ENCODE measurements around the gene FAM120B.

Gene FAM120B

DNA sequence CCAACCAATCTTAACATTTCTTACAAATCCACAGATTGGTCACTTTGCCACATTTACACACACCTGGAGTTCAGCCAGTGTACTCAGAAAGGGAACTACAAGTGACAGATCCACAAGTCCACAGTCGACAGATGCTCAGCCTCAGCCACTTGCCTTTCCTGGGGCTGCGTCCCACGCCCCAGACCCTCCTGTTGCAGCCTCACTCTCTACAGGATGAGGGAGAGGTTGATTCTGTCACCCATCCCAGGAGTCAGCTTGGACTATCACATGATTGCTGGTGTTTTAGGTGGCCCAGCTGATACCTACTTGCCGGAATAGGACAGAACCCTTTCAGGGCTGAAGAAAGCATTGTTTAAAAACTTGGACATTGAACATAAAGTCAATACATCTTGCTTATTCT lies 108.8 kb downstream of the FAM120B start:
- no peaks in the 10 kb centered on the region for H3K9me3 ChIP-seq (ENCODE audit: control insufficient read depth, low read length)
- H3K9ac ChIP-seq (ENCODE audit: low read length) = no peak overlapping the region
- H3K27me3 ChIP-seq (ENCODE audit: control insufficient read depth, insufficient read depth, low read length) = no peaks in the 10 kb centered on the region
- H3K4me3 ChIP-seq (ENCODE audit: low read length) = no peak overlapping the region
- H3K4me1 ChIP-seq (ENCODE audit: control insufficient read depth, insufficient read depth, low read length) = no peaks in the 10 kb centered on the region
- H3K36me3 ChIP-seq (ENCODE audit: control insufficient read depth, insufficient read depth, low read length) = no peaks in the 10 kb centered on the region

DNA sequence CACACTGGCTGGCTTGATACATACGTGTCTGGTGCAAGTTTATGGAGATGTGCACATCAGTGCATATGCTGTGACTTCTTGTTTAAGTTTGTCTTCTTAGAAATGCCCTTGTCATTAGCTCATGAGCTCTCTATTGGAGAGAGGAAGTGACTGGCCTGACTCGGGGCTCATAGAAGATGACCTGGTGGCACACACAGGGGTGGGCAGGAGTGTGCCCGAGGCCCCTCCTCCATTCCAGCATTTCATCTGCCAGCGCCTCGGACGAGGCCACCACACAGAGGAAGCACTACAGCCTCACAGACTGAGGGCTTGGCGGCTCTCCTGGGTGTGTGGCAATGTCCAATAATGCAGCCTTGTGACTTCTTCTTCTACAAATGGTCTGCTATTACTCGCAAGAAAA lies 109.7 kb downstream of the FAM120B start:
- Histone ChIP-seq H3K27me3 (ENCODE audit: control insufficient read depth, insufficient read depth, low read length) (no peaks in the 10 kb centered on the region), H3K36me3 (ENCODE audit: control insufficient read depth, insufficient read depth, low read length) (no peaks in the 10 kb centered on the region), H3K4me3 (ENCODE audit: low read length) (no peak overlapping the region), H3K4me1 (ENCODE audit: control insufficient read depth, insufficient read depth, low read length) (no peaks in the 10 kb centered on the region), H3K9me3 (ENCODE audit: control insufficient read depth, low read length) (no peaks in the 10 kb centered on the region), H3K9ac (ENCODE audit: low read length) (no peak overlapping the region)

DNA sequence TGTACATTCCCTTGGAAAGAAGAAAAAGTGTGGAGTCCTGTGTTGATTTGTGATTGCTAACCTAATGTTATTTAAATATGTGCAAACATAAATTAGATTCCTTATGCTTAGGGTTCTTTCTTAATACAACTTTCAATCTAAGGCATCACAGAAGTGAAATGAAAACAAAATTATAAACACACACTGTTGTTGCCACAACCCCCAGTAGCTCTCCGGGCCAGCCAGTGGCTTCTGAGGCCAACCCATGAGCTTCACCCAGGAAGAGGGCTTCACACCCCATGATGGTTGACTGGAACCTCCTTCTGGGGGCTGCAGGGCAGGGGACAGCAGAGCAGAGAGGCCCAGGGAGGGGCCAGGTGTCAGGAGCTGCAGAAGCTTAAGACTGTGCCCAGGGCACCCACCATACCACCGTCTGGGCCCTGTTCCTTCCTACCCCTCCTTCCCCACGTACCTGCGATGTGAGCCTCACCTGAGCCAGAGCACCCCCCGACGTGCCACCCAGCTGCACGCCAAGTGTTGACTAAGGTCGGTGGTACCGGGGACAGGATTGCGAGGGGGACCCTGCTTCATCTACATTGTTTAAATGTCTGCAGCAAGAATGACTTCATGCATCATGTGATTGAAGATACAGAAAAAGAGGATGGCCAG lies 110.5 kb downstream of the FAM120B start:
- H3K4me1 ChIP-seq (ENCODE audit: control insufficient read depth, insufficient read depth, low read length) = no peaks in the 10 kb centered on the region
- no peaks in the 10 kb centered on the region for H3K36me3 ChIP-seq (ENCODE audit: control insufficient read depth, insufficient read depth, low read length)
- no peaks in the 10 kb centered on the region for H3K9me3 ChIP-seq (ENCODE audit: control insufficient read depth, low read length)
- H3K27me3 ChIP-seq (ENCODE audit: control insufficient read depth, insufficient read depth, low read length) = no peaks in the 10 kb centered on the region
- H3K4me3 ChIP-seq (ENCODE audit: low read length) = no peak overlapping the region
- H3K9ac ChIP-seq (ENCODE audit: low read length) = no peak overlapping the region

DNA sequence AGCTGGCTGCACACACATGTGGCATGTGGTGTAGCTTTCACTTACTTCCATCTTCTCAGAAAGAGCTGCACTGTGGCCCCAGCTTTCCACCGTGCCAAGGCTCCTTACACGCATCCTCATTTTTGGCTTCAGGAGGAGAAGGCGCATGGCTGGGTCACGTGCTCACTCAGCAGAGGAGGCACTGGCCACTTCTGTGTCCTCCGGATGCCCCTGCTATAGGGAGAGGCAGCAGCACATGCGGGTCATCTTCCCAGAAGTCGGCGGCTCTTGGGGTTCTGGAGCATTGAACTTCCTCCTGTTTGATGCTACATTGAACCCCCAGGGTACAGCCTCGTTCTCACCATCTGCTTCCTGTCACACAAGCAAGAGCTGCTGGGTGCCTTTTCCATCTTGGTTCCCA lies 111.3 kb downstream of the FAM120B start:
- Histone ChIP-seq H3K9ac (ENCODE audit: low read length) (no peak overlapping the region), H3K4me1 (ENCODE audit: control insufficient read depth, insufficient read depth, low read length) (no peaks in the 10 kb centered on the region), H3K27me3 (ENCODE audit: control insufficient read depth, insufficient read depth, low read length) (no peaks in the 10 kb centered on the region), H3K9me3 (ENCODE audit: control insufficient read depth, low read length) (no peaks in the 10 kb centered on the region), H3K4me3 (ENCODE audit: low read length) (no peak overlapping the region), H3K36me3 (ENCODE audit: control insufficient read depth, insufficient read depth, low read length) (no peaks in the 10 kb centered on the region)

GRCh38 chr6:170420283-170420682 lies 113.7 kb downstream of the FAM120B start:
- Histone ChIP-seq H3K4me1 (ENCODE audit: control insufficient read depth, insufficient read depth, low read length) (no peaks in the 10 kb centered on the region), H3K9me3 (ENCODE audit: control insufficient read depth, low read length) (no peaks in the 10 kb centered on the region), H3K4me3 (ENCODE audit: low read length) (no peak overlapping the region), H3K9ac (ENCODE audit: low read length) (no peak overlapping the region), H3K36me3 (ENCODE audit: control insufficient read depth, insufficient read depth, low read length) (no peaks in the 10 kb centered on the region), H3K27me3 (ENCODE audit: control insufficient read depth, insufficient read depth, low read length) (no peaks in the 10 kb centered on the region)

GRCh38 chr6:170420791-170421776 lies 114.5 kb downstream of the FAM120B start:
- Histone ChIP-seq H3K9me3 (ENCODE audit: control insufficient read depth, low read length) (no peaks in the 10 kb centered on the region), H3K4me3 (ENCODE audit: low read length) (no peak overlapping the region), H3K27me3 (ENCODE audit: control insufficient read depth, insufficient read depth, low read length) (no peaks in the 10 kb centered on the region), H3K4me1 (ENCODE audit: control insufficient read depth, insufficient read depth, low read length) (no peaks in the 10 kb centered on the region), H3K36me3 (ENCODE audit: control insufficient read depth, insufficient read depth, low read length) (no peaks in the 10 kb centered on the region), H3K9ac (ENCODE audit: low read length) (no peak overlapping the region)

DNA sequence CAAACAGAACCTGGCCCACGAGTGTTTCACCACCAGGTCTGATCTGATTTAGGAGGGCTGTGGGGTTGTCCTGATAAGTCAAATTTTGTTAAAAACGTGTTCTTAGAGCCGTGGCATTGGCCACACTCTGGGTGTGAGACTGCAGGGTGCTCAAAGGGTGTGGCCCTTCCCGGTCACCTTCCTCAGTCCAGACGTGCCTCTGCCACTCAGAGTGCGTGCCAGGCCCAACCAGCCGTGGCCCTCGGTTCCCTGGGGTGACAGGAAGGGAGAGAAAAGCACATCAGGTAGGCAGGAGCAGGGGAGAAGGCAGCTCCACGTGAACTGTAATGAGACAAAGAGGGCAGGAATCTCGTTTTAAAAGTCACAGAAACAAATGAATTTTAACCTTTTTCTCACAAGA lies 115.4 kb downstream of the FAM120B start:
- no peak overlapping the region for H3K4me3 ChIP-seq (ENCODE audit: low read length)
- H3K27me3 ChIP-seq (ENCODE audit: control insufficient read depth, insufficient read depth, low read length) = no peaks in the 10 kb centered on the region
- H3K9me3 ChIP-seq (ENCODE audit: control insufficient read depth, low read length) = no peaks in the 10 kb centered on the region
- H3K9ac ChIP-seq (ENCODE audit: low read length) = no peak overlapping the region
- H3K36me3 ChIP-seq (ENCODE audit: control insufficient read depth, insufficient read depth, low read length) = no peaks in the 10 kb centered on the region
- no peaks in the 10 kb centered on the region for H3K4me1 ChIP-seq (ENCODE audit: control insufficient read depth, insufficient read depth, low read length)

- Histone ChIP-seq H3K9ac (ENCODE audit: low read length) (no peak overlapping the region), H3K9me3 (ENCODE audit: control insufficient read depth, low read length) (no peaks in the 10 kb centered on the region), H3K4me1 (ENCODE audit: control insufficient read depth, insufficient read depth, low read length) (no peaks in the 10 kb centered on the region), H3K36me3 (ENCODE audit: control insufficient read depth, insufficient read depth, low read length) (no peaks in the 10 kb centered on the region), H3K27me3 (ENCODE audit: control insufficient read depth, insufficient read depth, low read length) (no peaks in the 10 kb centered on the region), H3K4me3 (ENCODE audit: low read length) (no peak overlapping the region)
Observed at GRCh38 chr6:170423030-170423429, 116.5 kb downstream of the FAM120B start.

DNA sequence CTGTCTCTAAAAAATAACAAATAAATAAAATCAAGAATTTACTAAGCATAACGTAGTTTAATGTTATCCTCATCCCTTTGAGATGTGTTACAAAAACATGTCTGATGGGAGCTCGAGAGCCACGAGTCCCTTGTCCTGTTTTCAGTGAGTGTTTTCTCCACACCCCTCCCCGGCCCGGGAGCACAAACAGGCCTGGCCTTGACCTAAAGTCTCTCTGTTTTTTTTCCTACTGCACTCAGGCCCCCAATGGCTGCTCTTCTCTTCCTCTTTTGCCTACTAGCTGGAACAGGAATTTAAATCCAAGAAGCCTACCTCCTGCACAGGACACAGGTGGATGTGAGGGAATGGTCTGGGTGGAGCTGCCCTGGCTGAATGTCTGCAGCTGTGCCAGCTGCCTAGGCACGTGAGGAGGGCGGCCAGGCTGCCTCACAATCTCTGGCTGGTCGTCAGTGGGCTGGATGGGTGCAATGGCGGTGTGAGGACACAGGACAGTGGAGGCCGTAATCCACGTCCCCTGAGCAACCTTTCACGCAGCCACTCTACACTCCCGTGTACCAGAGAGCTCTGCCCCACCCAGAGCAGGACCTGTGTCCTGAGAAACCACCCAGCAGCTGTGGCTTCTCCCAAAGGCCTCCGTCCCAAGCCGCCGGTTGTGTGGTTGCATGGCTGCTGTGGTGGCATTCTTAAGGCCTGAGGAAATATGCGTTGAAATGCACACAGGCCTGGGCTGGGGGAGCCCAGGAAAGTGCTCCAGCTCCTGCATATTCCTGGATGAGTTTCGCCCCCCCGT lies 117.5 kb downstream of the FAM120B start:
- Histone ChIP-seq H3K4me3 (ENCODE audit: low read length) (no peak overlapping the region), H3K9me3 (ENCODE audit: control insufficient read depth, low read length) (no peaks in the 10 kb centered on the region), H3K27me3 (ENCODE audit: control insufficient read depth, insufficient read depth, low read length) (no peaks in the 10 kb centered on the region), H3K36me3 (ENCODE audit: control insufficient read depth, insufficient read depth, low read length) (no peaks in the 10 kb centered on the region), H3K4me1 (ENCODE audit: control insufficient read depth, insufficient read depth, low read length) (no peaks in the 10 kb centered on the region), H3K9ac (ENCODE audit: low read length) (no peak overlapping the region)

- Histone ChIP-seq H3K27me3 (ENCODE audit: control insufficient read depth, insufficient read depth, low read length) (no peaks in the 10 kb centered on the region), H3K36me3 (ENCODE audit: control insufficient read depth, insufficient read depth, low read length) (no peaks in the 10 kb centered on the region), H3K4me3 (ENCODE audit: low read length) (no peak overlapping the region), H3K4me1 (ENCODE audit: control insufficient read depth, insufficient read depth, low read length) (no peaks in the 10 kb centered on the region), H3K9ac (ENCODE audit: low read length) (no peak overlapping the region), H3K9me3 (ENCODE audit: control insufficient read depth, low read length) (no peaks in the 10 kb centered on the region)
Observed at GRCh38 chr6:170424604-170425126, 118.1 kb downstream of the FAM120B start.

DNA sequence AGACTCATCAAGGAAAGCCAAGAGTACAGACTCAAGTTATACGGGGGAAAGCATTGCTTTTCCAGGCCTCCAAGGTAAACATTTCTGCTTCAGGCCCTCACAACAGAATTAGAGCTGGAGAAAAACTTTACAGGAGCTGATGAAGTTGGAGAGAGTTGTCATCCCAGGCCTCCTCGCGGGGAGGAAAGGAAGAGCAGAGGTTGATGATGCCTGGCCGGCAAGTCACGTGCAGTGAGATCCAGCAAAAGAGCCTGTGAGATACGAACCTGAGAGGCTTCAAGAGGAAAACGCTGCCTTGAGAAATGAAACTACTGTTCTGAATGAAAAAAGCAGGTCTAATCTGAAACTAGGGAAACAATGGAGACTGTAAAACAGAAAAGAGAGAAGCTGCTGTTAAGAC lies 122.9 kb downstream of the FAM120B start:
- no peak overlapping the region for H3K4me3 ChIP-seq (ENCODE audit: low read length)
- no peaks in the 10 kb centered on the region for H3K4me1 ChIP-seq (ENCODE audit: control insufficient read depth, insufficient read depth, low read length)
- no peaks in the 10 kb centered on the region for H3K36me3 ChIP-seq (ENCODE audit: control insufficient read depth, insufficient read depth, low read length)
- H3K9me3 ChIP-seq (ENCODE audit: control insufficient read depth, low read length) = no peaks in the 10 kb centered on the region
- H3K27me3 ChIP-seq (ENCODE audit: control insufficient read depth, insufficient read depth, low read length) = no peaks in the 10 kb centered on the region
- H3K9ac ChIP-seq (ENCODE audit: low read length) = no peak overlapping the region
